Adipose tissue (tissue), 3 donors: ENCODE data around the gene CFI. TPM values are rescaled to one million over a fixed set of nuclear protein-coding genes. Genes with fewer than 3 reads are reported as not detected.

Source experiments
- H3K27ac ChIP-seq: one replicate; pipeline ENCODE4 v1.5.1; 2013; ENCODE audit warnings: low read depth, low read length
- WGBS, 3 donors: extraction: QIAGEN DNeasy Blood & Tissue Kit; methylation state at CpG; one replicate each; pipeline ENCODE4 v1.1.7; 2013; 5-methylcytosine and 5-hydroxymethylcytosine counted together
- polyA plus RNA-seq, 3 donors: library from polyadenylated mRNA; stranded (reverse); fragments of 200-250 nt; gene quantifications; one replicate each; pipeline ENCODE4 v1.2.3, GENCODE V29; 2013
- donor health status: healthy with polysubstance abuse.
- donor health status: Bipolar disorder and iron deficiency.
- donor health status: healthy.

CFI gene
- polyA plus RNA-seq, 3 donors, result 19.2 to 26.8 (median 21.4) TPM

GRCh38 chr4:109745830-109746229 is 56.0 kb downstream of the CFI start:
- H3K27ac ChIP-seq, result no peak overlapping the region

GRCh38 chr4:109739547-109739946 is 62.3 kb downstream of the CFI start:
- no peak overlapping the region for H3K27ac ChIP-seq
- 86 to 92% (median 86%) methylated on average over 3 of the region's 3 CpGs for WGBS, 3 donors

- H3K27ac ChIP-seq, result no peak overlapping the region
- 85 to 90% (median 87%) methylated on average over 10 of the region's 10 CpGs for WGBS, 3 donors
Observed at GRCh38 chr4:109738104-109738872, 63.5 kb downstream of the CFI start.

- no peak overlapping the region for H3K27ac ChIP-seq
- 29 to 79% (median 75%) methylated on average over 7 of the region's 7 CpGs for WGBS, 3 donors
Observed at GRCh38 chr4:109735566-109736365, 66.0 kb downstream of the CFI start.

DNA sequence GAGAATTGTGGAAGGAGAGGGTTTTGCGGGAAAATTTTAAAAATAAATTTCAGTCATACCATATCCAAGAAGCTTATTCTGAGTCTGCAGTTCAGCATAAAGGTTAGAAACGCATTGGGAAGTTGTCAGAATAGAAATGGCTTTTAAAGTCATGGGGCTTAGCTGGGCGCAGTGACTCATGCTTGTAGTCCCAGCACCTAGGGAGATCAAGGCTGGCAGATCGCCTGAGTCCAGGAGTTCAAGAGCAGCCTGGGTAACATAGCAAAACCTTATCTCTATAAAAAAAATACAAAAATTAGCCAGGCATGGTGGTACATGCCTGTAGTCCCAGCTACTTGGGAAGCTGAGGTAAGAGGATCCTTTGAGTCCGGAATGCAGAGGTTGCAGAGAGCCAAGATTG is 68.1 kb downstream of the CFI start:
- 85 to 93% (median 90%) methylated on average over 5 of the region's 5 CpGs for WGBS, 3 donors
- H3K27ac ChIP-seq, result no peak overlapping the region

- WGBS, 3 donors, result 48 to 57% (median 55%) methylated on average over 21 of the region's 21 CpGs
- no peak overlapping the region for H3K27ac ChIP-seq
Observed at GRCh38 chr4:109730619-109731545, 70.9 kb downstream of the CFI start.

GRCh38 chr4:109729718-109730618 is 71.8 kb downstream of the CFI start, which contains the start of gene PLA2G12A:
TSS of gene PLA2G12A (minus strand) at chr4:109730070. CDS start at chr4:109729809, 261 bp downstream.
- whole genome bisulfite sequencing, 3 donors, result 0 to 1% (median 0%) methylated on average over 56 to 83 of the region's 83 CpGs
- no peak within 1 kb of the TSS for H3K27ac ChIP-seq

DNA sequence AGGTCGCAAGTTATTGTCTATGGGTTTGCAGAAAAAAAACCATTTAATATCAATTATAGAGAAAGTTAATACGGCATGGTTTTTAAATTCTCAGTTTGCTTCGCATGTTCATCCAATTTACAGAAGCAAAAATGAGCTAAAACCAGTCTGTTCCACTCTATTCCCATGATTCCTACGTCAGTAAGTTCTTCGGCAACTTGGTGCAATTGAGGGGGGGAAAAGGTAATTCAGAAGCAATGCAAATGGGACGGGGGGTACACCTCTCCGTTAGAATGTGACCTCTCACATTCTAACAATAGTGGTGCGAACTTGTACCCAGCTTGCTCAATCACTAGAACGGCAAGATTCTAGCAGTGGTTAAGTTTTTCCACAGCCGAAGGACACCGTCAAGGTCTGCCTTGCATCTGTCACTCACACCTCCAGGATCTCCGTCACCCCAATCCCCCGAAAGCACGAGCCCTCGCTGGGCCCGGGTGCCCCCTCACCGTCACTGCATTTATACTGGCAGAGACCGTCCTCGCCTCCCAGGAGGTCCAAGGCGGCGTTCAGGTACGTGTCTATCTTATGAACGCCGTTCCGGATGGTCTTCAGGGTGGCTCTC is 72.6 kb downstream of the CFI start:
- no peak overlapping the region for H3K27ac ChIP-seq
- 1 to 2% (median 2%) methylated on average over 25 of the region's 25 CpGs for WGBS, 3 donors

GRCh38 chr4:109728385-109728784 is 73.4 kb downstream of the CFI start:
- no peak overlapping the region for H3K27ac ChIP-seq
- WGBS, 3 donors, result 26 to 84% (median 83%) methylated on average over 6 of the region's 6 CpGs

GRCh38 chr4:109723110-109723509 is 78.7 kb downstream of the CFI start:
- H3K27ac ChIP-seq, result no peak overlapping the region
- WGBS, 3 donors, result 85 to 98% (median 95%) methylated on average over 2 of the region's 2 CpGs

GRCh38 chr4:109722357-109722756 is 79.4 kb downstream of the CFI start:
- no peak overlapping the region for H3K27ac ChIP-seq

- WGBS, 3 donors, result 95 to 99% (median 97%) methylated on average over 7 of the region's 7 CpGs
- no peak overlapping the region for H3K27ac ChIP-seq
Observed at GRCh38 chr4:109721033-109721432, 80.8 kb downstream of the CFI start.

DNA sequence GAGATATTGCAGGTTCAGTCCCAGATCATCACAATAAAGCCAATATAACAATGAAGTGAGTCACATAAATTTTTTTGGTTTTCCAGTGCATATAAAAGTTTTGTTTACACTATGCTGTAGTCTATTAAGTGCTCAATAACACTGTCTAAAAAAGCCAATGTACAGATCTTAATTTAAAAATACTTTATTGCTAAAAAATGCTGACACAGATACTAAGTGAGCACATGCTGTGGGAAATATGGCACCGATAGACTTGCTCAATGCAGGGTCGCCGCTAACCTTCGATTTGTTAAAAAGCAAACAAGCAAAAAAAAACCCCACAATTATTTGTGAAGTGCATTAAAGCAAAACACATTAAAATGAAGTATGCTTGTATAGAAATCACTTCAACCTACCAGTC is 82.2 kb downstream of the CFI start:
- WGBS, 3 donors, result 77 to 99% (median 96%) methylated on average over 4 of the region's 4 CpGs

DNA sequence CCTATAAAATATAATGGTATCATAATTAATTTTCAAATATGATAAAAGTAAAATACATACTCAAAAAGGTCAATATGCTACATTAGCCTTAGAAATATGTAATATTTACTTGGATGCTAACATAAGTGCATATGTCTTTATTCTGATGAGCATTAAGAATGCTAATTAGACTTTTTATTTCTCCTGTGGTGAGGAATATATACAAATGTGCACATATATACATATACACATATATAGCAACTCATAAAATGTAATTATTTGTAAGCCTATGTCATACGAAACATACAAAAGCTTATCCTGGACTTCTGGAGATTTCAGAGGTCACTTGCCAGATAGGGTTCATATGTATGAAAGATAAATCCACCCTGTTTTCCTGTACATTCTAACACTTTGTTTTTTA is 83.0 kb downstream of the CFI start:
- WGBS, 3 donors, result 91 to 97% (median 97%) methylated on average over 1 of the region's 1 CpG
- H3K27ac ChIP-seq, result no peak overlapping the region

More for the DNA sequence above, 82.2 kb downstream of the CFI start:
- no peak overlapping the region for H3K27ac ChIP-seq

- 94 to 95% (median 95%) methylated on average over 3 of the region's 3 CpGs for WGBS, 3 donors
- H3K27ac ChIP-seq, result no peak overlapping the region
Observed at GRCh38 chr4:109713500-109713899, 88.3 kb downstream of the CFI start.

DNA sequence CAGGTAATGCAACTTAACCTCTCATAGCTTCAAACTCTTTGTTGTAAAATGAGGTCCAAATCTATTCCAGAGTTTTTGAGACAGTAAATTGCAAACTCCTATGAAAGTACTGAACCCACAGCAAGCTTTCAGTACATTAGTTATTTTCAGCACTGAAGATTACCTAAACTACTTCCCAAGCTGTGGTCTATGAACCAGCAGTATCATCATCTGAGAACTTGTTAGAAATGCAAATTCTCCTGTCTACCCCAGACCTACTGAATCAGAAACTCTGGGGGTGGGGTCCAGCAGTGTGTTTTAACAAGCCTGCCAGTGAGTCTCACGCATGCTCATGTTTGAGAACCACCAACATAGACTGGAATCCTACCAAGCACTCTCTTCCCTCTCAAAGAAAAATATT is 92.8 kb downstream of the CFI start:
- H3K27ac ChIP-seq, result no peak overlapping the region
- WGBS, 3 donors, result 94 to 96% (median 94%) methylated on average over 1 of the region's 1 CpG

GRCh38 chr4:109708435-109708834 is 93.4 kb downstream of the CFI start:
- H3K27ac ChIP-seq, result no peak overlapping the region
- WGBS, 3 donors, result 63 to 74% (median 66%) methylated on average over 2 of the region's 2 CpGs
